Measurements from ENCODE around the gene AGAP1. TPM values are rescaled to one million over a fixed set of nuclear protein-coding genes. Genes with fewer than 3 reads are reported as not detected.

Gene AGAP1
- total RNA-seq, 1 donor from 2014 or later, result 3.8 TPM

- Mint-ChIP-seq H3K27ac (no peak overlapping the region), H3K4me3 (no peak overlapping the region), H3K9me3 (no peaks in the 10 kb centered on the region), H3K27me3 (no peaks in the 10 kb centered on the region), H3K36me3 (ENCODE audit: low read depth) (no peaks in the 10 kb centered on the region), H3K4me1 (no peaks in the 10 kb centered on the region)
- DNase-seq, result no peak
- intact Hi-C loops (cut with micrococcal nuclease), result no loop called here
Observed at GRCh38 chr2:235825946-235826345, 332.1 kb downstream of the AGAP1 start.

- intact Hi-C loops (cut with micrococcal nuclease), result no loop called here
- Mint-ChIP-seq H3K27ac (no peak overlapping the region), H3K27me3 (no peaks in the 10 kb centered on the region), H3K4me3 (no peak overlapping the region), H3K4me1 (no peaks in the 10 kb centered on the region), H3K9me3 (no peaks in the 10 kb centered on the region), H3K36me3 (ENCODE audit: low read depth) (no peaks in the 10 kb centered on the region)
- DNase-seq, result no peak
Observed at GRCh38 chr2:235826826-235827225, 333.0 kb downstream of the AGAP1 start.

- Mint-ChIP-seq H3K27ac (no peak overlapping the region), H3K4me1 (no peaks in the 10 kb centered on the region), H3K36me3 (ENCODE audit: low read depth) (no peaks in the 10 kb centered on the region), H3K4me3 (no peak overlapping the region), H3K9me3 (no peaks in the 10 kb centered on the region), H3K27me3 (no peaks in the 10 kb centered on the region)
- DNase-seq, result no peak
- intact Hi-C loops (cut with micrococcal nuclease), result no loop called here
Observed at GRCh38 chr2:235827585-235827992, 333.7 kb downstream of the AGAP1 start.

GRCh38 chr2:235829726-235830125, 335.9 kb downstream of the AGAP1 start:
- Mint-ChIP-seq H3K27me3 (no peaks in the 10 kb centered on the region), H3K4me1 (no peaks in the 10 kb centered on the region)

GRCh38 chr2:235831755-235832154, 337.9 kb downstream of the AGAP1 start:
- Mint-ChIP-seq H3K27ac (no peak overlapping the region), H3K36me3 (ENCODE audit: low read depth) (no peaks in the 10 kb centered on the region), H3K27me3 (no peaks in the 10 kb centered on the region), H3K4me1 (no peaks in the 10 kb centered on the region), H3K4me3 (no peak overlapping the region), H3K9me3 (no peaks in the 10 kb centered on the region)
- no peak for DNase-seq
- intact Hi-C loops (cut with micrococcal nuclease), result no loop called here

More at GRCh38 chr2:235829726-235830125, 335.9 kb downstream of the AGAP1 start:
- no peaks in the 10 kb centered on the region for H3K36me3 Mint-ChIP-seq (ENCODE audit: low read depth)
- H3K9me3 Mint-ChIP-seq, result no peaks in the 10 kb centered on the region
- no peak for DNase-seq
- H3K4me3 Mint-ChIP-seq, result no peak overlapping the region
- no peak overlapping the region for H3K27ac Mint-ChIP-seq
- intact Hi-C loops (cut with micrococcal nuclease), result no loop called here

GRCh38 chr2:235832941-235833340, 339.1 kb downstream of the AGAP1 start:
- intact Hi-C loops (cut with micrococcal nuclease), result no loop called here
- Mint-ChIP-seq H3K9me3 (no peaks in the 10 kb centered on the region), H3K27ac (no peak overlapping the region), H3K36me3 (ENCODE audit: low read depth) (no peaks in the 10 kb centered on the region), H3K27me3 (no peaks in the 10 kb centered on the region), H3K4me1 (no peaks in the 10 kb centered on the region), H3K4me3 (no peak overlapping the region)
- DNase-seq, result no peak

GRCh38 chr2:235833971-235834620, 340.3 kb downstream of the AGAP1 start:
- intact Hi-C loops (cut with micrococcal nuclease), result no loop called here
- Mint-ChIP-seq H3K4me1 (no peaks in the 10 kb centered on the region), H3K27ac (no peak overlapping the region), H3K9me3 (no peaks in the 10 kb centered on the region), H3K4me3 (no peak overlapping the region), H3K36me3 (ENCODE audit: low read depth) (no peaks in the 10 kb centered on the region), H3K27me3 (no peaks in the 10 kb centered on the region)
- DNase-seq, result no peak

GRCh38 chr2:235834781-235835180, 340.9 kb downstream of the AGAP1 start:
- Mint-ChIP-seq H3K27me3 (no peaks in the 10 kb centered on the region), H3K36me3 (ENCODE audit: low read depth) (no peaks in the 10 kb centered on the region), H3K27ac (no peak overlapping the region), H3K4me3 (no peak overlapping the region), H3K4me1 (no peaks in the 10 kb centered on the region), H3K9me3 (no peaks in the 10 kb centered on the region)
- intact Hi-C loops (cut with micrococcal nuclease), result no loop called here
- no peak for DNase-seq

GRCh38 chr2:235835810-235836209, 342.0 kb downstream of the AGAP1 start:
- Mint-ChIP-seq H3K4me1 (no peaks in the 10 kb centered on the region), H3K27ac (no peak overlapping the region), H3K9me3 (no peaks in the 10 kb centered on the region), H3K36me3 (ENCODE audit: low read depth) (no peaks in the 10 kb centered on the region), H3K27me3 (no peaks in the 10 kb centered on the region), H3K4me3 (no peak overlapping the region)
- intact Hi-C loops (cut with micrococcal nuclease), result no loop called here
- DNase-seq, result no peak

GRCh38 chr2:235836491-235836911, 342.7 kb downstream of the AGAP1 start:
- Mint-ChIP-seq H3K27me3 (no peaks in the 10 kb centered on the region), H3K36me3 (ENCODE audit: low read depth) (no peaks in the 10 kb centered on the region), H3K4me3 (no peak overlapping the region), H3K27ac (no peak overlapping the region), H3K4me1 (no peaks in the 10 kb centered on the region), H3K9me3 (no peaks in the 10 kb centered on the region)
- DNase-seq, result no peak
- intact Hi-C loops (cut with micrococcal nuclease), result no loop called here

- H3K36me3 Mint-ChIP-seq (ENCODE audit: low read depth), result no peaks in the 10 kb centered on the region
- no peaks in the 10 kb centered on the region for H3K27me3 Mint-ChIP-seq
- no peak overlapping the region for H3K4me3 Mint-ChIP-seq
- H3K4me1 Mint-ChIP-seq, result no peaks in the 10 kb centered on the region
- no peak for DNase-seq
- no peaks in the 10 kb centered on the region for H3K9me3 Mint-ChIP-seq
- intact Hi-C loops (cut with micrococcal nuclease), result no loop called here
- no peak overlapping the region for H3K27ac Mint-ChIP-seq
Observed at GRCh38 chr2:235839226-235839625, 345.4 kb downstream of the AGAP1 start.

- H3K4me3 Mint-ChIP-seq, result no peak overlapping the region
- intact Hi-C loops (cut with micrococcal nuclease), result no loop called here
- no peaks in the 10 kb centered on the region for H3K4me1 Mint-ChIP-seq
- no peak overlapping the region for H3K27ac Mint-ChIP-seq
- H3K36me3 Mint-ChIP-seq (ENCODE audit: low read depth), result no peaks in the 10 kb centered on the region
- no peak for DNase-seq
- no peaks in the 10 kb centered on the region for H3K27me3 Mint-ChIP-seq
- no peaks in the 10 kb centered on the region for H3K9me3 Mint-ChIP-seq
Observed at GRCh38 chr2:235839974-235840373, 346.1 kb downstream of the AGAP1 start.

- H3K9me3 Mint-ChIP-seq, result no peaks in the 10 kb centered on the region
- H3K36me3 Mint-ChIP-seq (ENCODE audit: low read depth), result no peaks in the 10 kb centered on the region
- no peaks in the 10 kb centered on the region for H3K4me1 Mint-ChIP-seq
- no peak overlapping the region for H3K27ac Mint-ChIP-seq
- H3K4me3 Mint-ChIP-seq, result no peak overlapping the region
- no peak for DNase-seq
- intact Hi-C loops (cut with micrococcal nuclease), result no loop called here
- no peaks in the 10 kb centered on the region for H3K27me3 Mint-ChIP-seq
Observed at GRCh38 chr2:235841863-235842262, 348.0 kb downstream of the AGAP1 start.

- H3K36me3 Mint-ChIP-seq (ENCODE audit: low read depth), result no peaks in the 10 kb centered on the region
- H3K27me3 Mint-ChIP-seq, result no peaks in the 10 kb centered on the region
- no peaks in the 10 kb centered on the region for H3K4me1 Mint-ChIP-seq
- H3K9me3 Mint-ChIP-seq, result no peaks in the 10 kb centered on the region
- no peak overlapping the region for H3K4me3 Mint-ChIP-seq
- intact Hi-C loops (cut with micrococcal nuclease), result no loop called here
- H3K27ac Mint-ChIP-seq, result no peak overlapping the region
- no peak for DNase-seq
Observed at GRCh38 chr2:235842941-235843340, 349.1 kb downstream of the AGAP1 start.

Measured in activated CD4-positive, alpha-beta T cell treated with anti-CD3 and anti-CD28 coated beads, Interleukin-2, amount 10 ng/mL, durations not matched to agents 24 days and 14 days (primary cell).